Adrenal gland (tissue), 12 donors: ENCODE data around the gene SORD. TPM values are rescaled to one million over a fixed set of nuclear protein-coding genes. Genes with fewer than 3 reads are reported as not detected.

Experiments used
- DNase-seq, 7 donors: peaks; one replicate each; pipeline ENCODE4 v3.0.0-alpha.2; 2019 to 2020
- H3K27ac ChIP-seq, 5 donors: fragments of 200-600 bp; sonication (generic) in 4 of 5; 1 replicate in 3 of 5; 2 replicates in 2 of 5; pipeline versions ENCODE4 v1.5.1 to v1.8.0; 2016 to 2020; ENCODE audit warnings: mild to moderate bottlenecking in 1 of 5
- H3K27me3 ChIP-seq: fragments of 200-600 bp; 2 replicates; pipeline ENCODE4 v1.8.0; 2021
- H3K36me3 ChIP-seq, 2 donors: fragments of 200-600 bp; replicated peaks in 1 of 2; 1 replicate in 1 of 2; 2 replicates in 1 of 2; pipeline versions ENCODE4 v1.5.1 to v1.8.0; 2018 to 2022
- H3K4me1 ChIP-seq, 2 donors: fragments of 200-600 bp; replicated peaks in 1 of 2; 1 replicate in 1 of 2; 2 replicates in 1 of 2; pipeline versions ENCODE4 v1.5.1 to v1.8.0; 2018 to 2021
- H3K4me3 ChIP-seq, 4 donors: fragments of 200-600 bp; sonication (generic) in 3 of 4; one replicate each; pipeline ENCODE4 v1.5.1; 2016 to 2018
- H3K9me3 ChIP-seq, 3 donors: fragments of 200-600 bp; sonication (generic) in 1 of 3; replicated peaks in 1 of 3; 1 replicate in 2 of 3; 2 replicates in 1 of 3; pipeline versions ENCODE4 v1.5.1 to v1.8.0; 2016 to 2021
- CTCF ChIP-seq, 6 experiments: fragments of 450-650 bp in 4 of 6; fragments of 200-600 bp in 2 of 6; sonication (generic) in 1 of 6; IDR thresholded peaks; 1 replicate in 5 of 6; 2 replicates in 1 of 6; pipeline versions ENCODE4 v1.5.1 to v1.8.0; 2016 to 2021; ENCODE audit warnings: antibody characterized with exemption in 6 of 6, mild to moderate bottlenecking in 2 of 6, moderate library complexity in 1 of 6
- POLR2A ChIP-seq, 2 donors: fragments of 450-650 bp; IDR thresholded peaks; one replicate each; pipeline ENCODE4 v1.6.1; 2017; ENCODE audit warnings: antibody characterized with exemption in 2 of 2, mild to moderate bottlenecking in 2 of 2, moderate library complexity in 1 of 2
- WGBS, 4 donors: extraction: QIAGEN DNeasy Blood & Tissue Kit in 2 of 4; methylation state at CpG; one replicate each; pipeline versions ENCODE4 v1.1.5 to v1.1.7; 2013 to 2017; 5-methylcytosine and 5-hydroxymethylcytosine counted together
- intact Hi-C, 2 donors: fragments of 100-400 bp; cut with DNase I; formaldehyde crosslinking; loops; one replicate each; pipeline versions ENCODE4 v1.14.1 to v1.15.0; 2022 to 2023
- polyA plus RNA-seq, 3 donors: library from polyadenylated mRNA; stranded (reverse); fragments of 200-250 nt in 2 of 3; fragments of 350-450 nt in 1 of 3; fragmentation: Illumina TruSeq in 1 of 3; extraction: RNeasy Lipid Tissue Mini Kit (QIAGEN cat#74804) in 1 of 3; gene quantifications; one replicate each; pipeline ENCODE4 v1.2.3, GENCODE V29; 2013 to 2014
- total RNA-seq, 9 donors: library from RNA; depleted of rRNA in 4 of 9; stranded (reverse); fragments of >200 nt in 4 of 9; fragments of 120-200 nt in 1 of 9; fragmentation: NEBNext Ultra II Directional in 1 of 9; extraction: Animal tissue kit (Norgen Biotek cat#: 25700) in 1 of 9; gene quantifications; one replicate each; pipeline versions ENCODE4 v1.1.0 to v1.2.4, GENCODE V29; 2013 to 2023
- donor health status: healthy with polysubstance abuse.
- donor health status: Bipolar disorder and iron deficiency.
- donor health status: DM: yes; HTN: yes; CAD: no.
- donor health status: DM: no; HTN: no; CAD: no.
- donor health status: DM: no; HTN: no; CAD: no.
- donor health status: DM: yes; HTN: yes; CAD: no.

Gene SORD
- total and polyA plus RNA-seq, 12 donors, result 6.8 to 164 (median 45.3) TPM

- Histone ChIP-seq H3K27me3 (peaks cover 64% of the 10 kb centered on the region), H3K9me3 (no peaks in the 10 kb centered on the region), H3K4me1 (peaks cover 6 to 19% of the 10 kb centered on the region in 2 donors), H3K27ac (no peak overlapping the region), H3K4me3 (no peak overlapping the region), H3K36me3 (no peaks in the 10 kb centered on the region)
- 46 to 65% (median 49%) methylated on average over 15 to 19 of the region's 19 CpGs for WGBS, 4 donors
- no peak for TF ChIP-seq CTCF (IDR thresholded peaks at IDR 0.05)
- no peak for TF ChIP-seq POLR2A (IDR thresholded peaks at IDR 0.05)
- DNase-seq, result no peak
- intact Hi-C loops, result loop anchor here in 1 of 2 donors (5.0 to 10.0 kb wide), 3 partner anchors 51 to 141 kb away; no protein-coding TSS in a partner anchor
These were observed 93.0 kb downstream of the SORD start for GRCh38 chr15:45116006-45116481.

GRCh38 chr15:45116482-45117307 is 93.7 kb downstream of the SORD start:
- Histone ChIP-seq H3K9me3 (no peaks in the 10 kb centered on the region), H3K27ac (no peak overlapping the region), H3K4me1 (peaks cover 6 to 19% of the 10 kb centered on the region in 2 donors), H3K36me3 (no peaks in the 10 kb centered on the region), H3K27me3 (peaks cover 60% of the 10 kb centered on the region), H3K4me3 (no peak overlapping the region)
- intact Hi-C loops, result loop anchor here in 1 of 2 donors (5.0 to 10.0 kb wide), 3 partner anchors 51 to 142 kb away; no protein-coding TSS in a partner anchor
- TF ChIP-seq CTCF (IDR thresholded peaks at IDR 0.05), result no peak
- no peak for TF ChIP-seq POLR2A (IDR thresholded peaks at IDR 0.05)
- no peak for DNase-seq
- 41 to 58% (median 42%) methylated on average over 40 to 65 of the region's 65 CpGs for WGBS, 4 donors

GRCh38 chr15:45117308-45118130 is 94.5 kb downstream of the SORD start:
- H3K4me1 ChIP-seq, result peaks cover 6 to 17% of the 10 kb centered on the region in 2 donors
- WGBS, 4 donors, result 40 to 50% (median 46%) methylated on average over 21 to 33 of the region's 33 CpGs
- H3K9me3 ChIP-seq, result no peaks in the 10 kb centered on the region
- intact Hi-C loops, result loop anchor here in 1 of 2 donors (5.0 to 10.0 kb wide), 3 partner anchors 50 to 143 kb away; no protein-coding TSS in a partner anchor
- no peak overlapping the region for H3K4me3 ChIP-seq
- no peak overlapping the region for H3K27ac ChIP-seq
- peaks cover 52% of the 10 kb centered on the region for H3K27me3 ChIP-seq
- no peak for DNase-seq
- no peak for TF ChIP-seq POLR2A (IDR thresholded peaks at IDR 0.05)
- TF ChIP-seq CTCF (IDR thresholded peaks at IDR 0.05), result no peak
- no peaks in the 10 kb centered on the region for H3K36me3 ChIP-seq

GRCh38 chr15:45118131-45118588 is 95.2 kb downstream of the SORD start:
- peaks cover 45% of the 10 kb centered on the region for H3K27me3 ChIP-seq
- H3K4me3 ChIP-seq, result no peak overlapping the region
- DNase-seq, result peak; percentile 87 to 96 (median 93)
- intact Hi-C loops, result loop anchor here in 1 of 2 donors (5.0 to 10.0 kb wide), 3 partner anchors 49 to 143 kb away; no protein-coding TSS in a partner anchor
- WGBS, 4 donors, result 0 to 1% (median 1%) methylated on average over 6 to 14 of the region's 14 CpGs
- H3K4me1 ChIP-seq, result peaks cover 6 to 13% of the 10 kb centered on the region in 2 donors
- no peak for TF ChIP-seq POLR2A (IDR thresholded peaks at IDR 0.05)
- TF ChIP-seq CTCF (IDR thresholded peaks at IDR 0.05), result peak; percentile 93 to 99 (median 98)
- no peaks in the 10 kb centered on the region for H3K9me3 ChIP-seq
- no peak overlapping the region for H3K27ac ChIP-seq
- H3K36me3 ChIP-seq, result no peaks in the 10 kb centered on the region
